SK-N-SH (cell line): ENCODE measurements around the gene IARS2. TPM values are rescaled to one million over a fixed set of nuclear protein-coding genes. Genes with fewer than 3 reads are reported as not detected.

Experiments used
- CTCF ChIA-PET: fragments of 300-600, 350-600 bp; formaldehyde crosslinking; extraction: SDS; loops from one replicate; lab custom pipeline; 2021; lab: Yijun Ruan, JAX
- POLR2A ChIA-PET: fragments of 350-600 bp; sonication (Branson Sonifier 250); formaldehyde crosslinking; extraction: SDS; loops from one replicate; lab custom pipeline; 2020; ENCODE audit warnings: antibody characterized with exemption, inconsistent platforms; lab: Yijun Ruan, JAX
- DNase-seq: peaks from one replicate; pipeline ENCODE4 v3.0.0; 2012
- H2AFZ ChIP-seq: fragments of 200-600 bp; sonication (generic); 2 replicates; pipeline ENCODE4 v1.8.1; 2016; ENCODE audit warnings: antibody characterized with exemption, mild to moderate bottlenecking, low read depth
- H3F3A ChIP-seq: fragments of 200-600 bp; sonication (generic); replicated peaks from 2 replicates; pipeline ENCODE3; 2016; ENCODE audit warnings: antibody characterized with exemption, mild to moderate bottlenecking; ENCODE audit not compliant: insufficient read depth
- H3K27ac ChIP-seq, 2 experiments: fragments of 200-500 bp in 1 of 2; fragments of 200-600 bp in 1 of 2; sonication (Bioruptor generic) in 1 of 2; sonication (generic), shearing (Covaris generic) in 1 of 2; 2 replicates each; pipeline versions ENCODE4 v1.5.1 to v1.6.1; 2014 to 2016; ENCODE audit warnings: low read depth in 2 of 2, inconsistent platforms in 1 of 2, low read length in 1 of 2, mild to moderate bottlenecking in 1 of 2, mixed read lengths in 1 of 2
- H3K27me3 ChIP-seq: fragments of 200-600 bp; sonication (generic), shearing (Covaris generic); 2 replicates; pipeline ENCODE4 v1.6.1; 2016; ENCODE audit warnings: mixed run types; ENCODE audit not compliant: insufficient read depth
- H3K36me3 ChIP-seq, 2 experiments: fragments of 200-500 bp in 1 of 2; fragments of 200-600 bp in 1 of 2; sonication (Bioruptor generic) in 1 of 2; sonication (generic) in 1 of 2; replicated peaks in 1 of 2; 2 replicates each; pipeline versions ENCODE3 to v1.5.1; 2014 to 2016; ENCODE audit warnings: low read length in 1 of 2, mild to moderate bottlenecking in 1 of 2; ENCODE audit not compliant: insufficient read depth in 2 of 2, control insufficient read depth in 1 of 2
- H3K4me1 ChIP-seq, 2 experiments: fragments of 200-500 bp in 1 of 2; fragments of 200-600 bp in 1 of 2; sonication (Bioruptor generic) in 1 of 2; sonication (generic), shearing (Covaris generic) in 1 of 2; 2 replicates each; pipeline versions ENCODE4 v1.5.1 to v1.6.1; 2014 to 2016; ENCODE audit warnings: low read depth in 1 of 2, low read length in 1 of 2, mixed run types in 1 of 2; ENCODE audit not compliant: insufficient read depth in 2 of 2, control insufficient read depth in 1 of 2
- H3K4me2 ChIP-seq: fragments of 200-600 bp; sonication (generic), shearing (Covaris generic); 2 replicates; pipeline ENCODE4 v1.6.1; 2017; ENCODE audit warnings: mixed run types
- H3K4me3 ChIP-seq, 2 experiments: fragments of 200-500 bp in 1 of 2; fragments of 200-600 bp in 1 of 2; sonication (Bioruptor generic) in 1 of 2; sonication (generic), shearing (Covaris generic) in 1 of 2; 2 replicates each; pipeline versions ENCODE4 v1.5.1 to v1.8.1; 2014 to 2016; ENCODE audit warnings: low read depth in 2 of 2, inconsistent platforms in 1 of 2, low read length in 1 of 2, mild to moderate bottlenecking in 1 of 2, mixed read lengths in 1 of 2, moderate library complexity in 1 of 2
- H3K79me2 ChIP-seq: fragments of 200-600 bp; sonication (generic); 2 replicates; pipeline ENCODE4 v1.8.1; 2017; ENCODE audit warnings: mild to moderate bottlenecking; ENCODE audit not compliant: insufficient read depth
- H3K9ac ChIP-seq: fragments of 200-600 bp; sonication (generic); 2 replicates; pipeline ENCODE4 v1.6.1; 2017; ENCODE audit warnings: mixed run types
- H3K9me2 ChIP-seq: fragments of 200-600 bp; sonication (generic); 2 replicates; pipeline ENCODE4 v1.6.1; 2017; ENCODE audit warnings: mixed run types
- H3K9me3 ChIP-seq: fragments of 200-600 bp; sonication (generic); 2 replicates; pipeline ENCODE4 v1.6.1; 2017; ENCODE audit warnings: mixed run types, mild to moderate bottlenecking, moderate library complexity
- H4K20me1 ChIP-seq: fragments of 200-600 bp; sonication (generic); 2 replicates; pipeline ENCODE4 v1.6.1; 2017; ENCODE audit warnings: mild to moderate bottlenecking, mixed run types; ENCODE audit not compliant: insufficient read depth
- CHD2 ChIP-seq: fragments of 150-350 bp; IDR thresholded peaks from 2 replicates; pipeline ENCODE4 v1.6.1; 2018; ENCODE audit warnings: low read length; ENCODE audit not compliant: partially characterized antibody
- CTCF ChIP-seq: fragments of 200-600 bp; sonication (generic); IDR thresholded peaks from 2 replicates; pipeline ENCODE4 v1.6.1; 2017; ENCODE audit warnings: antibody characterized with exemption, mild to moderate bottlenecking, moderate library complexity
- ELF1 ChIP-seq: IDR thresholded peaks from 2 replicates; pipeline ENCODE4 v1.4.0; 2012
- EP300 ChIP-seq, 2 experiments: IDR thresholded peaks; 2 replicates each; pipeline versions ENCODE4 v1.4.0 to v1.6.1; 2012; ENCODE audit warnings: borderline replicate concordance in 1 of 2, low read depth in 1 of 2, low read length in 1 of 2
- EZH2phosphoT487 ChIP-seq: fragments of 200-600 bp; sonication (generic); IDR thresholded peaks from 2 replicates; pipeline ENCODE4 v1.6.1; 2017; ENCODE audit warnings: low read depth, mixed run types, mild to moderate bottlenecking, antibody characterized with exemption, moderate library complexity, borderline replicate concordance
- FOXJ3 ChIP-seq: sonication (generic); formaldehyde crosslinking; IDR thresholded peaks from 2 replicates; pipeline ENCODE4 v1.5.1; 2020; ENCODE audit warnings: mild to moderate bottlenecking, missing genetic modification reagents
- GABPA ChIP-seq: IDR thresholded peaks from 2 replicates; pipeline ENCODE4 v1.4.0; 2012; ENCODE audit warnings: low read depth, mild to moderate bottlenecking
- GATA2 ChIP-seq: sonication (generic); formaldehyde crosslinking; IDR thresholded peaks from 2 replicates; pipeline ENCODE4 v1.5.0; 2020; ENCODE audit warnings: mild to moderate bottlenecking, missing genetic modification reagents
- IRF3 ChIP-seq: fragments of 150-350 bp; IDR thresholded peaks from 2 replicates; pipeline ENCODE4 v1.6.1; 2016; ENCODE audit warnings: mild to moderate bottlenecking, low read depth, low read length
- JUND ChIP-seq: IDR thresholded peaks from 2 replicates; pipeline ENCODE4 v1.4.0; 2012
- MXI1 ChIP-seq: IDR thresholded peaks from 2 replicates; pipeline ENCODE4 v1.6.1; 2012; ENCODE audit warnings: mild to moderate bottlenecking, low read depth, low read length, improper control_type of control experiment
- NFIC ChIP-seq: IDR thresholded peaks from 2 replicates; pipeline ENCODE4 v1.4.0; 2012; ENCODE audit warnings: borderline replicate concordance
- POLR2AphosphoS5 ChIP-seq: IDR thresholded peaks from 2 replicates; pipeline ENCODE4 v1.6.1; 2012; ENCODE audit warnings: low read depth, low read length
- RAD21 ChIP-seq: IDR thresholded peaks from 2 replicates; pipeline ENCODE4 v1.6.1; 2012; ENCODE audit warnings: mild to moderate bottlenecking, low read length
- RXRA ChIP-seq: IDR thresholded peaks from 2 replicates; pipeline ENCODE4 v1.4.0; 2012; ENCODE audit warnings: low read depth, mild to moderate bottlenecking, borderline replicate concordance
- SIN3A ChIP-seq: IDR thresholded peaks from 2 replicates; pipeline ENCODE4 v1.6.1; 2012; ENCODE audit warnings: low read depth, mild to moderate bottlenecking, low read length, moderate library complexity, borderline replicate concordance
- SMC3 ChIP-seq: IDR thresholded peaks from 2 replicates; pipeline ENCODE4 v1.6.1; 2012; ENCODE audit warnings: low read depth, low read length, improper control_type of control experiment
- TAF1 ChIP-seq: IDR thresholded peaks from 2 replicates; pipeline ENCODE4 v1.6.1; 2012; ENCODE audit warnings: low read depth, mild to moderate bottlenecking, low read length, moderate library complexity, borderline replicate concordance
- TEAD4 ChIP-seq: IDR thresholded peaks from 2 replicates; pipeline ENCODE4 v1.4.0; 2012; ENCODE audit warnings: mild to moderate bottlenecking, borderline replicate concordance; ENCODE audit not compliant: insufficient read depth
- USF2 ChIP-seq: fragments of 150-350 bp; IDR thresholded peaks from 2 replicates; pipeline ENCODE4 v1.6.1; 2017; ENCODE audit warnings: antibody characterized with exemption, low read length, low read depth, borderline replicate concordance
- YY1 ChIP-seq: IDR thresholded peaks from 2 replicates; pipeline ENCODE4 v1.4.0; 2012; ENCODE audit warnings: low read depth, mild to moderate bottlenecking
- WGBS: methylation state at CpG from one replicate; pipeline ENCODE4 v1.1.6; 2017; ENCODE audit warnings: low lambda C conversion rate; 5-methylcytosine and 5-hydroxymethylcytosine counted together
- polyA plus RNA-seq, 3 experiments: library from polyadenylated mRNA; depleted of rRNA; stranded (reverse); fragments of >200 nt; gene quantifications; 2 replicates each; pipeline ENCODE4 v1.2.3, GENCODE V29; 2012

Gene IARS2
- polyA plus RNA-seq, 1 of the 3 experiments (the other 2 are of a cell fraction): 25.7 TPM

GRCh38 chr1:220127076-220127475 is 33.1 kb downstream of the IARS2 start:
- CTCF ChIA-PET: no interaction called here

GRCh38 chr1:220129479-220130210 is 35.7 kb downstream of the IARS2 start:
- no peaks in the 10 kb centered on the region for H3K9me3 ChIP-seq
- peaks cover 26% of the 10 kb centered on the region; the same call in 1 of the 2 replicates for H3K79me2 ChIP-seq
- H3K9ac ChIP-seq: no peak overlapping the region
- no peak overlapping the region for H2AFZ ChIP-seq
- TF ChIP-seq TAF1: no peak
- TF ChIP-seq GATA2 (CRISPR knock-in tag): no peak
- TF ChIP-seq USF2: no peak
- no peak for TF ChIP-seq TEAD4
- no peak for TF ChIP-seq SMC3
- TF ChIP-seq ELF1: no peak
- TF ChIP-seq GABPA: no peak
- no peak for TF ChIP-seq POLR2AphosphoS5
- TF ChIP-seq RAD21: no peak
- no peak for TF ChIP-seq CTCF
- no peak for TF ChIP-seq CHD2
- TF ChIP-seq EZH2phosphoT487: no peak
- no peak for TF ChIP-seq FOXJ3
- TF ChIP-seq JUND: no peak
- no peak for TF ChIP-seq RXRA
- TF ChIP-seq SIN3A: no peak
- TF ChIP-seq NFIC: no peak
- TF ChIP-seq EP300 (IDR thresholded peaks at IDR 0.05; ENCODE audit: borderline replicate concordance in 1 of 2, low read depth in 1 of 2, low read length in 1 of 2): no peak
- no peak for TF ChIP-seq MXI1
- TF ChIP-seq YY1: no peak
- peaks cover 5% of the 10 kb centered on the region for H3F3A ChIP-seq
- no peaks in the 10 kb centered on the region for H3K27me3 ChIP-seq
- H3K27ac ChIP-seq: no peak overlapping the region
- no peak overlapping the region for H3K4me3 ChIP-seq
- H3K36me3 ChIP-seq: peaks cover 48 to 65% of the 10 kb centered on the region in 2 experiments
- H4K20me1 ChIP-seq: peaks cover 5% of the 10 kb centered on the region; the same call in 1 of the 2 replicates
- H3K4me1 ChIP-seq: no peaks in the 10 kb centered on the region; a peak in 1 of 4 replicates
- no peak for DNase-seq
- POLR2A ChIA-PET: no interaction called here
- H3K4me2 ChIP-seq: no peak overlapping the region
- CTCF ChIA-PET: no interaction called here
- H3K9me2 ChIP-seq: no peaks in the 10 kb centered on the region

More at GRCh38 chr1:220127076-220127475, 33.1 kb downstream of the IARS2 start:
- peaks cover 43 to 54% of the 10 kb centered on the region in 2 experiments for H3K36me3 ChIP-seq
- peaks cover 5% of the 10 kb centered on the region; the same call in 1 of the 2 replicates for H4K20me1 ChIP-seq
- no peak overlapping the region for H3K9ac ChIP-seq
- no peaks in the 10 kb centered on the region for H3K9me3 ChIP-seq
- H3K27me3 ChIP-seq: no peaks in the 10 kb centered on the region
- H3K9me2 ChIP-seq: no peaks in the 10 kb centered on the region
- H3K79me2 ChIP-seq: peaks cover 21% of the 10 kb centered on the region
- peaks cover 9% of the 10 kb centered on the region for H3F3A ChIP-seq
- no peak overlapping the region for H3K4me3 ChIP-seq
- peaks cover 0 to 4% of the 10 kb centered on the region in 2 experiments; a peak in 1 of 4 replicates for H3K4me1 ChIP-seq
- no peak overlapping the region for H3K4me2 ChIP-seq
- POLR2A ChIA-PET: no interaction called here
- TF ChIP-seq IRF3: no peak
- no peak for TF ChIP-seq NFIC
- TF ChIP-seq, all 33 proteins: peak for 0
- Histone ChIP-seq H2AFZ (no peak overlapping the region), H3K27ac (no peak overlapping the region)
- WGBS: 91% methylated on average over 3 of the region's 3 CpGs
- no peak for DNase-seq
